Vagina (tissue), 2 donors: Measurements from ENCODE around the gene S100G. TPM values are rescaled to one million over a fixed set of nuclear protein-coding genes. Genes with fewer than 3 reads are reported as not detected.

Experiments used
- DNase-seq, 2 donors: peaks; one replicate each; pipeline ENCODE4 v3.0.0-alpha.2; 2017; ENCODE audit errors: extremely low spot score in 2 of 2
- H3K27ac ChIP-seq: fragments of 200-600 bp; sonication (generic); one replicate; pipeline ENCODE4 v1.5.1; 2019
- H3K27me3 ChIP-seq: fragments of 200-600 bp; sonication (generic); one replicate; pipeline ENCODE4 v1.5.1; 2019
- H3K36me3 ChIP-seq, 2 donors: fragments of 200-600 bp; sonication (generic); one replicate each; pipeline ENCODE4 v1.5.1; 2017 to 2019
- H3K4me1 ChIP-seq: fragments of 200-600 bp; sonication (generic); one replicate; pipeline ENCODE4 v1.5.1; 2019
- H3K4me3 ChIP-seq, 2 donors: fragments of 200-600 bp; sonication (generic); 1 replicate in 1 of 2; 2 replicates in 1 of 2; pipeline ENCODE4 v1.5.1; 2016 to 2019
- H3K9me3 ChIP-seq: fragments of 200-600 bp; sonication (generic); one replicate; pipeline ENCODE4 v1.5.1; 2019
- CTCF ChIP-seq, 3 experiments: fragments of 450-650 bp in 2 of 3; fragments of 200-600 bp in 1 of 3; sonication (generic) in 1 of 3; IDR thresholded peaks; one replicate each; pipeline ENCODE4 v1.5.1; 2017 to 2019; ENCODE audit warnings: antibody characterized with exemption in 3 of 3, mild to moderate bottlenecking in 2 of 3, moderate library complexity in 2 of 3
- POLR2A ChIP-seq, 2 donors: fragments of 450-650 bp; IDR thresholded peaks; one replicate each; pipeline ENCODE4 v1.6.1; 2017; ENCODE audit warnings: antibody characterized with exemption in 2 of 2, mild to moderate bottlenecking in 2 of 2, moderate library complexity in 2 of 2
- POLR2AphosphoS5 ChIP-seq, 2 donors: sonication (generic); formaldehyde crosslinking; IDR thresholded peaks; one replicate each; pipeline ENCODE4 v1.9.0; 2017; ENCODE audit warnings: antibody characterized with exemption in 2 of 2, mild to moderate bottlenecking in 2 of 2, low read depth in 1 of 2; ENCODE audit not compliant: insufficient read depth in 1 of 2
- intact Hi-C: fragments of 100-400 bp; cut with DNase I; formaldehyde crosslinking; loops from one replicate; pipeline ENCODE4 v1.15.1; 2023
- total RNA-seq: library from RNA; depleted of rRNA; stranded (reverse); fragments of >200 nt; gene quantifications from one replicate; pipeline ENCODE4 v1.2.3, GENCODE V29; 2016

S100G gene
- total RNA-seq, 1 donor from 2014 or later: not detected

- Histone ChIP-seq H3K27me3 (no peaks in the 10 kb centered on the region), H3K27ac (no peak overlapping the region), H3K4me3 (no peak overlapping the region), H3K36me3 (no peaks in the 10 kb centered on the region), H3K9me3 (no peaks in the 10 kb centered on the region), H3K4me1 (no peaks in the 10 kb centered on the region)
- no peak for DNase-seq
- intact Hi-C loops: no loop called here
- TF ChIP-seq CTCF (IDR thresholded peaks at IDR 0.05) (no peak), POLR2AphosphoS5 (IDR thresholded peaks at IDR 0.05; ENCODE audit: insufficient read depth in 1 of 2, low read depth in 1 of 2) (no peak), POLR2A (IDR thresholded peaks at IDR 0.05) (no peak)
These were observed 3.4 kb upstream of the S100G start for GRCh38 chrX:16646366-16647138.

GRCh38 chrX:16651391-16652024 is 1.6 kb downstream of the S100G start:
- Histone ChIP-seq H3K4me1 (no peaks in the 10 kb centered on the region), H3K27me3 (no peaks in the 10 kb centered on the region), H3K27ac (no peak overlapping the region), H3K4me3 (no peak overlapping the region), H3K9me3 (no peaks in the 10 kb centered on the region), H3K36me3 (no peaks in the 10 kb centered on the region)
- intact Hi-C loops: no loop called here
- no peak for DNase-seq
- TF ChIP-seq CTCF (IDR thresholded peaks at IDR 0.05) (no peak), POLR2A (IDR thresholded peaks at IDR 0.05) (no peak), POLR2AphosphoS5 (IDR thresholded peaks at IDR 0.05; ENCODE audit: insufficient read depth in 1 of 2, low read depth in 1 of 2) (no peak)

GRCh38 chrX:16653424-16653823 is 3.5 kb downstream of the S100G start:
- TF ChIP-seq POLR2A (IDR thresholded peaks at IDR 0.05): no peak
- TF ChIP-seq POLR2AphosphoS5 (IDR thresholded peaks at IDR 0.05; ENCODE audit: insufficient read depth in 1 of 2, low read depth in 1 of 2): no peak
- no peak for TF ChIP-seq CTCF (IDR thresholded peaks at IDR 0.05)
- Histone ChIP-seq H3K36me3 (no peaks in the 10 kb centered on the region), H3K4me3 (no peak overlapping the region), H3K27me3 (no peaks in the 10 kb centered on the region), H3K27ac (no peak overlapping the region), H3K9me3 (no peaks in the 10 kb centered on the region), H3K4me1 (no peaks in the 10 kb centered on the region)
- DNase-seq: no peak
- intact Hi-C loops: no loop called here

- no peaks in the 10 kb centered on the region for H3K36me3 ChIP-seq
- no peaks in the 10 kb centered on the region for H3K9me3 ChIP-seq
- H3K4me3 ChIP-seq: no peak overlapping the region
- no peak for TF ChIP-seq POLR2AphosphoS5 (IDR thresholded peaks at IDR 0.05; ENCODE audit: insufficient read depth in 1 of 2, low read depth in 1 of 2)
- TF ChIP-seq CTCF (IDR thresholded peaks at IDR 0.05): no peak
- TF ChIP-seq POLR2A (IDR thresholded peaks at IDR 0.05): no peak
- no peaks in the 10 kb centered on the region for H3K27me3 ChIP-seq
- DNase-seq: no peak
- no peak overlapping the region for H3K27ac ChIP-seq
- no peaks in the 10 kb centered on the region for H3K4me1 ChIP-seq
- intact Hi-C loops: no loop called here
These were observed 4.1 kb downstream of the S100G start for GRCh38 chrX:16654093-16654492.

GRCh38 chrX:16658284-16658683 is 8.3 kb downstream of the S100G start:
- Histone ChIP-seq H3K36me3 (no peaks in the 10 kb centered on the region), H3K4me1 (no peaks in the 10 kb centered on the region), H3K27ac (no peak overlapping the region), H3K27me3 (no peaks in the 10 kb centered on the region), H3K4me3 (no peak overlapping the region), H3K9me3 (no peaks in the 10 kb centered on the region)
- TF ChIP-seq POLR2A (IDR thresholded peaks at IDR 0.05) (no peak), POLR2AphosphoS5 (IDR thresholded peaks at IDR 0.05; ENCODE audit: insufficient read depth in 1 of 2, low read depth in 1 of 2) (no peak), CTCF (IDR thresholded peaks at IDR 0.05) (no peak)
- intact Hi-C loops: no loop called here
- no peak for DNase-seq
